Brain microvascular endothelial cell (primary cell): Measurements from ENCODE around the gene NCOA6.

Source experiments
- DNase-seq: peaks from one replicate; pipeline ENCODE4 v3.0.0-alpha.2; 2020
- H3K27ac ChIP-seq: fragments of 250-450 bp; sonication (Bioruptor Pico); 2 replicates; pipeline ENCODE4 v1.5.1; 2020; ENCODE audit warnings: mild to moderate bottlenecking, moderate library complexity
- H3K27me3 ChIP-seq: fragments of 250-450 bp; sonication (Bioruptor Pico); replicated peaks from 2 replicates; pipeline ENCODE4 v1.5.1; 2020; ENCODE audit warnings: mild to moderate bottlenecking
- H3K36me3 ChIP-seq: fragments of 250-450 bp; sonication (Bioruptor Pico); replicated peaks from 2 replicates; pipeline ENCODE4 v1.5.1; 2020; ENCODE audit warnings: mild to moderate bottlenecking
- H3K4me3 ChIP-seq: 2 replicates; pipeline ENCODE4 v1.5.1; 2011; ENCODE audit warnings: low read depth, mild to moderate bottlenecking, control low read depth, low read length, moderate library complexity
- in situ Hi-C: cut with HindIII; loops from 2 replicates; pipeline ENCODE4 v1.10.0; 2017; ENCODE audit warnings: low sequenced_read_pairs, low pct_ligation_motif_present
- TF ChIP-seq, protein P1 (sequence below): IDR thresholded peaks from 2 replicates; pipeline ENCODE4 v1.5.1; 2011; ENCODE audit warnings: low read depth, mild to moderate bottlenecking, moderate library complexity, low read length, control low read depth, inconsistent platforms; ENCODE audit errors: missing control alignments

The NCOA6 gene

DNA sequence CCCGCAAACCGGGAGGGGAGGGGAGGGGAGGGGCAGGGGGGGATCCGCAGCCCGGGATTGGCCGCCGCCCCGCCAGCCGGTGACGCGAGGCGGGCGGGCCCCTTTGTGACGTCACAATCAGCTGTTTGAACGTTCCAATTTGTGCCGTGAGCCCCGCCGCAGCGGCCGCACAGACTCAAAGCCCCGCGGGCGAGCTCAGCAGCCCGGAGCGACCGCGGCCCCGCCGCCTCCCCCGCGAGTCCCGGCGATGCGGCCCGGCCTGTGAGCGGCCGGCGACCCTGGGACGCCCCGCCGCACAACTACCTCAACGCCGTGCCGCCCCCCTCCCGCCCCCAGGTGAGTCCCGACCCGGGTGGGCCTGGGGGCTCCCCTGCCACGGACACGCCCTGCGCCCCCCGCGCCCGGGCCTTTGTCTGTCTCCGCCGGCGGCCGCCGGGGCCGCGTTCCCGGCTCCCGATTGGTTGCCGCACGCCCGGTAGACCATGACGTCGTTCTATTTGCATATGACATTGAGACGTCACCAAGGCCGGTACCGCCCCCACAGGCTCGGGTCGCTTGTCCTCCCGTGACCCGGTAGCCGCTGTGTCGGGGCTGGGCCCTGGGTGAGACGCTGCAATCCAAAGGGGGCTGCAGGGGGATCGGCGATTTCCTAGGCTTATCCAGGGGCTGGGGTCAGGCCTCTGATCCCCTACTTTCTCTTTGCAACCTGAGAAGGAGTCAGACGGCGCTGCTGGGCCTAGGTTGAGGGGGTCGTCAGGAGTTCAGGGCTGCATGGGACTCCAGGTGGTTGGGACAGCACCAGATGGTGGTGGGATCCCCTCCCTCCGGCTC is 121.1 kb downstream of the NCOA6 start, which contains the start of gene TP53INP2:
TSS of gene TP53INP2 (plus strand) at position 168 of the 831 bp plus-strand sequence. CDS start 4,396 bp downstream, outside the sequence.
- H3K27me3 ChIP-seq, result no peaks in the 10 kb centered on the region
- DNase-seq, result peak; percentile 85
- no peaks in the 10 kb centered on the region for H3K36me3 ChIP-seq
- TF ChIP-seq, protein P1, sequence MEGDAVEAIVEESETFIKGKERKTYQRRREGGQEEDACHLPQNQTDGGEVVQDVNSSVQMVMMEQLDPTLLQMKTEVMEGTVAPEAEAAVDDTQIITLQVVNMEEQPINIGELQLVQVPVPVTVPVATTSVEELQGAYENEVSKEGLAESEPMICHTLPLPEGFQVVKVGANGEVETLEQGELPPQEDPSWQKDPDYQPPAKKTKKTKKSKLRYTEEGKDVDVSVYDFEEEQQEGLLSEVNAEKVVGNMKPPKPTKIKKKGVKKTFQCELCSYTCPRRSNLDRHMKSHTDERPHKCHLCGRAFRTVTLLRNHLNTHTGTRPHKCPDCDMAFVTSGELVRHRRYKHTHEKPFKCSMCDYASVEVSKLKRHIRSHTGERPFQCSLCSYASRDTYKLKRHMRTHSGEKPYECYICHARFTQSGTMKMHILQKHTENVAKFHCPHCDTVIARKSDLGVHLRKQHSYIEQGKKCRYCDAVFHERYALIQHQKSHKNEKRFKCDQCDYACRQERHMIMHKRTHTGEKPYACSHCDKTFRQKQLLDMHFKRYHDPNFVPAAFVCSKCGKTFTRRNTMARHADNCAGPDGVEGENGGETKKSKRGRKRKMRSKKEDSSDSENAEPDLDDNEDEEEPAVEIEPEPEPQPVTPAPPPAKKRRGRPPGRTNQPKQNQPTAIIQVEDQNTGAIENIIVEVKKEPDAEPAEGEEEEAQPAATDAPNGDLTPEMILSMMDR, result no peak
- peak within 1 kb of the TSS; percentile 98 for H3K27ac ChIP-seq
- H3K4me3 ChIP-seq, result peak within 1 kb of the TSS; percentile 82
- in situ Hi-C loops, result no loop called here

DNA sequence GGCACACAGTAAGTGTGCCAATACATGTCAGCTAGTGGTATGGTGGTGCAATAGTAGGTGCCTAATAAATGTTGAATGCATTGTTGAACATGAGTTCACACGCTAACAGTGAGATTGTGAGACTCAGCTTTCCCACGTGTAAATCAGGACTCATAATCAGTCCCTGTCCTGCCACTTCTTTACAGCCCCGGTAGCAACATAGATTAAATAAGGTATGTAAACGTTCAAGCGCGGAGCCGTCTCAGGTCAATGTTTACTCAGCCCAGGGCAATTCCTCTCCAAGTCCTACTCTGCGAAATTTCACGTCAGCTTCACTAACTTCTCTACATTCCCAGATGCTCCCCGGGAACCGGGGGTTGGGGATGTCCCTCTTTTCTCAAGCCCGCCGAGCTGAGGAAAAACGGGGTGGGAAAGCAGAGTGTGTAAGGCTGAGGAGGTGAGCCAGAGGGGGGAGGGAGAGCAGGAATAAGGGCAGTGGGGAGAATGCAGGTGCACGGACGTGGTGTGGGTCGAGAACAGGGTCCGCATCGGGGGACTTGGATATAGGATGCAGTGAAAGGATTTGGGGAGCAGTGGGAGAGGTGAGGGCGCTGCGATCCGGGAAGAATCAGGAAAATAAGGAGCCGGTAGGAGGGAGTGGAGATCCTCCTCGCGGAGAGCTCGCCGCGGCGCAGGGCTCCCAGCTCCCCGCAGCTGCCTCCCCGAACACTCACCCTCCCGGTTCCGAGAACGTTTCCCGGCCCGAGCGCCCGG is 121.9 kb downstream of the NCOA6 start:
- TF ChIP-seq, protein P1, result no peak
- Histone ChIP-seq H3K36me3 (no peaks in the 10 kb centered on the region), H3K27me3 (no peaks in the 10 kb centered on the region), H3K27ac (peak overlapping the region; percentile 98), H3K4me3 (peak overlapping the region; percentile 82)
- in situ Hi-C loops, result no loop called here
- DNase-seq, result peak; percentile 21

DNA sequence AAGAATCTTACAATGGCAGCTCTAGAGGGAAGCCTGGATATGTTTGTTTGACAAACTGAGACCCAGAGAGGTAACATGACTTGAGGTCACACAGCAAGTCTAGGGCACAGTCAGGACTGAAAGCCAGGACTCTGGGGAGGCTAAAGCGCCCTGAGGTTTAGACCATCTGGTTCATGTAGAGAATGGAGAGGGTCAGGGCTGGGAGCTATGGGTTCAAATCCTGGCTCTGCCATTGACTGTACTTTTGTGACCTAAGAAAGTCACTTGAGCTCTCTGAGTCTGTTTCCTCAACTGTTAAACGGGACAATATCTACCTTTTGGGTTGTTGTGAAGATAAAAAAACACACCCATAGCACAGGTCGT is 122.4 kb downstream of the NCOA6 start:
- no peaks in the 10 kb centered on the region for H3K27me3 ChIP-seq
- TF ChIP-seq, protein P1, result no peak
- H3K27ac ChIP-seq, result no peak overlapping the region
- no peaks in the 10 kb centered on the region for H3K36me3 ChIP-seq
- in situ Hi-C loops, result no loop called here
- no peak overlapping the region for H3K4me3 ChIP-seq
- no peak for DNase-seq

DNA sequence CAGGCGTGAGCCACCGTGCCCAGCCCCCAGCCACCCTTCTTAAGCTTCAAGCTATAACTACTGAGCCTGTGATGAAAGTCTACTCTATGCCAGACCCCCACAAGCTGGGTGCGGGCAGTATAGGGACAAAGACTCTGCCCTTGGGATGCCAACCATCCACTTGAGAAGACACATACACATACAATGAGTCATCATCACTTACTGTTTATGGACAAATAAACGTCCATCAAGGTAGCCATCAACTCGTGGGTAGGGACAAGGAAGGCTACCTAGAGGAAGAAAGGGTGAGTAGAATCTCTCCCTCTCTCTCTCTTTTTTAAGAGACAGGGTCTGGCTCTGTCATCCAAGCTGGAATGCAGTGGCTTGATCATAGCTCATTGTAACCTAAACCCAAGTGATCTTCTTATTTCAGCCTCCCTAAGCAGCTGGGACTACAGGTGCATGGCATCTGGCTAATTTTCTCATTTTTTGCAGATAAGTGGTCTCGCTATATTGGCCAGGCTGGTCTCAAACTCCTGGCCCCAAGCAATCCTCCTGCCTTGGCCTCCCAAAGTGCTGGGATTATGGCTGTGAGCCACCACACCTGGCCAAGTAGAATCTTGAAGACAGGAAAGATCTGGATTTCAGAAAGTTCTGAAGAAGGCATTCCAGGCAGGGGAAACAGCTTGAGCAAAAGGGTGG is 123.9 kb downstream of the NCOA6 start:
- Histone ChIP-seq H3K27ac (no peak overlapping the region), H3K27me3 (no peaks in the 10 kb centered on the region), H3K4me3 (no peak overlapping the region), H3K36me3 (no peaks in the 10 kb centered on the region)
- in situ Hi-C loops, result no loop called here
- TF ChIP-seq, protein P1, result no peak
- no peak for DNase-seq

DNA sequence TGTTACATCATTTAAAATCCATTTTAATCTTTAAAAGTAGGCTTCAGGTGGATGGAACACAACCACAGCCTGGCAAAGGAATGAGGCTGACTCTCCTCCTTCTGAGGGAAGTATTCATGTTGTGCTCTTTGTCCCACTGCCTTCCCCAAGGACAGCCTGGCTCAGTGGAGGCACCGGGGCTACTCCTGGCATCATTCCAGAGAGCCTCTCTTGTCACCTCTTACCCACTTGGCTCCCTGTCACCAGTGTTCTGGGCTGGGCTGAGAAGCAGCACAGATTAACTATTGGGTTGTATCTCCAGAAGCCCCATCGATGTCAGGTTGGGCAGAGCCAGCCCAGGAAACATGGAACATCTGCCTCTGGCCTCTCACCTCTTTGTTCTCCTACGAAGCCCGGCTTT is 132.0 kb downstream of the NCOA6 start:
- in situ Hi-C loops, result no loop called here
- no peaks in the 10 kb centered on the region for H3K27me3 ChIP-seq
- H3K36me3 ChIP-seq, result no peaks in the 10 kb centered on the region
- H3K4me3 ChIP-seq, result no peak overlapping the region
- no peak for DNase-seq
- TF ChIP-seq, protein P1, result no peak
- no peak overlapping the region for H3K27ac ChIP-seq
